ENCODE results near the gene HAUS2.
"Not testable (repeated sequence)": the region's sequence is repeated elsewhere in the genome, so short reads cannot be mapped to it uniquely, and the experiment has no call there.

DNA sequence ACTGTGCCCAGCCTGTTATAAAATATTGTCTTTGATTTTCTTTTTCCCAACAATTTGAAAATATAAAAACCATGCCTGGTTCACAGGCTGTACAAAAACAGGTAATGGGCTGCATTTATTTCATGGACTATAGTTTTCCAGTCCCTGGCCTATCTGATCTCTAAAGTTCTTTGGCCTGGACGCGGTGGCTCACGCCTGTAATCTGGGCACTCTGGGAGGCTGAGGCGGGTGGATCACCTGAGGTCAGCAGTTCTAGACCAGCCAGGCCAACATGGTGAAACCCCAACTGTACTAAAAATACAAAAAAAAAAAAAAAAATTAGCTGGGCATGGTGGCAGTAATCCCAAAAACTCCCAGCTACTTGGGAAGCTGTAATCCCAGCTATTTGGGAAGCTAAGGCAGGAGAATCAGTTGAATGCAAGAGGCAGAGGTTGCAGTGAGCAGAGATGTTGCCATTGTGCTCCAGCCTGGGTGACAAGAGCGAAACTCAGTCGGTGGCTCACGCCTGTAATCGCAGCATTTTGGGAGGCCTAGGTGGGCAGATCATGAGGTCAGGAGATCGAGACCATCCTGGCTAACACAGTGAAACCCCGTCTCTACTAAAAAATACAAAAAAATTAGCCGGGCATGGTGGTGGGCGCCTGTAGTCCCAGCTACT, 8.0 kb downstream of the HAUS2 start:
- not testable (repeated sequence) for TF ChIP-seq POLR2A (IDR thresholded peaks at IDR 0.05)
- TF ChIP-seq, protein P1, sequence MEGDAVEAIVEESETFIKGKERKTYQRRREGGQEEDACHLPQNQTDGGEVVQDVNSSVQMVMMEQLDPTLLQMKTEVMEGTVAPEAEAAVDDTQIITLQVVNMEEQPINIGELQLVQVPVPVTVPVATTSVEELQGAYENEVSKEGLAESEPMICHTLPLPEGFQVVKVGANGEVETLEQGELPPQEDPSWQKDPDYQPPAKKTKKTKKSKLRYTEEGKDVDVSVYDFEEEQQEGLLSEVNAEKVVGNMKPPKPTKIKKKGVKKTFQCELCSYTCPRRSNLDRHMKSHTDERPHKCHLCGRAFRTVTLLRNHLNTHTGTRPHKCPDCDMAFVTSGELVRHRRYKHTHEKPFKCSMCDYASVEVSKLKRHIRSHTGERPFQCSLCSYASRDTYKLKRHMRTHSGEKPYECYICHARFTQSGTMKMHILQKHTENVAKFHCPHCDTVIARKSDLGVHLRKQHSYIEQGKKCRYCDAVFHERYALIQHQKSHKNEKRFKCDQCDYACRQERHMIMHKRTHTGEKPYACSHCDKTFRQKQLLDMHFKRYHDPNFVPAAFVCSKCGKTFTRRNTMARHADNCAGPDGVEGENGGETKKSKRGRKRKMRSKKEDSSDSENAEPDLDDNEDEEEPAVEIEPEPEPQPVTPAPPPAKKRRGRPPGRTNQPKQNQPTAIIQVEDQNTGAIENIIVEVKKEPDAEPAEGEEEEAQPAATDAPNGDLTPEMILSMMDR (IDR thresholded peaks at IDR 0.05): not testable (repeated sequence)
